ENCODE measurements around the gene XIRP1.

DNA sequence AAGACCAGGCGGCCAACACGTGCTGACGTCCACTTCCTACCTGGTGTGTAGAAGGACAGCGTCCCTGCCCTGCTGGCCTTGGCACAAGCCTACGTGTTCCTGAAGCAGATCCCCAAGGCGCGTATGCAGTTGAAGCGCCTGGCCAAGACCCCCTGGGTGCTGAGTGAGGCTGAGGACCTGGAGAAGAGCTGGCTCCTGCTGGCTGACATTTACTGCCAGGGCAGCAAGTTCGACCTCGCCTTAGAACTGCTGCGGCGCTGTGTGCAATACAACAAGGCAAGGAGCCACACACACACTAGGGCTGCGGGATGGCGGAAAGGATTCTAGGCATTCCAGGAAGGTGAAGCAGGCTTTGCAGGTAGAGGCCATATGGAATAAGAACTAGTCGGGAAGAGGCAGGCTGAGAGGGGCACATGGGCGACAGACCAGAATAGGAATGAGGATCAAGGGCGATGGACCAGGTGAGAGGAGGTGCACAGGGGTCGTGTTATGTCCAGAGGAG is 54.9 kb downstream of the XIRP1 start:
- TF ChIP-seq, protein P1, sequence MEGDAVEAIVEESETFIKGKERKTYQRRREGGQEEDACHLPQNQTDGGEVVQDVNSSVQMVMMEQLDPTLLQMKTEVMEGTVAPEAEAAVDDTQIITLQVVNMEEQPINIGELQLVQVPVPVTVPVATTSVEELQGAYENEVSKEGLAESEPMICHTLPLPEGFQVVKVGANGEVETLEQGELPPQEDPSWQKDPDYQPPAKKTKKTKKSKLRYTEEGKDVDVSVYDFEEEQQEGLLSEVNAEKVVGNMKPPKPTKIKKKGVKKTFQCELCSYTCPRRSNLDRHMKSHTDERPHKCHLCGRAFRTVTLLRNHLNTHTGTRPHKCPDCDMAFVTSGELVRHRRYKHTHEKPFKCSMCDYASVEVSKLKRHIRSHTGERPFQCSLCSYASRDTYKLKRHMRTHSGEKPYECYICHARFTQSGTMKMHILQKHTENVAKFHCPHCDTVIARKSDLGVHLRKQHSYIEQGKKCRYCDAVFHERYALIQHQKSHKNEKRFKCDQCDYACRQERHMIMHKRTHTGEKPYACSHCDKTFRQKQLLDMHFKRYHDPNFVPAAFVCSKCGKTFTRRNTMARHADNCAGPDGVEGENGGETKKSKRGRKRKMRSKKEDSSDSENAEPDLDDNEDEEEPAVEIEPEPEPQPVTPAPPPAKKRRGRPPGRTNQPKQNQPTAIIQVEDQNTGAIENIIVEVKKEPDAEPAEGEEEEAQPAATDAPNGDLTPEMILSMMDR (IDR thresholded peaks at IDR 0.05): no peak
- TF ChIP-seq POLR2A (IDR thresholded peaks at IDR 0.05): no peak
